AG04449 (cell line): ENCODE measurements around the gene SLC25A6.

ENCODE experiments used
- CTCF ChIA-PET: fragments of 350-600 bp; formaldehyde crosslinking; extraction: SDS; loops from one replicate; lab custom pipeline; 2021; ENCODE audit warnings: antibody characterized with exemption; lab: Yijun Ruan, JAX
- POLR2A ChIA-PET: fragments of 400-600, 350-600 bp; formaldehyde crosslinking; extraction: SDS; loops from one replicate; lab custom pipeline; 2020; ENCODE audit warnings: antibody characterized with exemption, inconsistent platforms; lab: Yijun Ruan, JAX
- DNase-seq: peaks from one replicate; pipeline ENCODE4 v3.0.0-alpha.2; 2010; ENCODE audit warnings: low read depth, low spot score
- H3K4me3 ChIP-seq: 2 replicates; pipeline ENCODE4 v1.5.1; 2011; ENCODE audit warnings: low read depth, mild to moderate bottlenecking, control low read depth, low read length
- CTCF ChIP-seq: IDR thresholded peaks from one replicate; pipeline ENCODE4 v1.5.1; 2011; ENCODE audit warnings: mild to moderate bottlenecking, moderate library complexity, low read length, control low read depth, inconsistent platforms; ENCODE audit not compliant: insufficient read depth; ENCODE audit errors: missing control alignments

SLC25A6 gene

GRCh38 chrX:1392376-1393068 lies 609 bp upstream of the SLC25A6 start:
- ChIA-PET POLR2A (no interaction called here), CTCF (no interaction called here)
- peak overlapping the region; percentile 79 for H3K4me3 ChIP-seq
- DNase-seq = no peak
- TF ChIP-seq CTCF = no peak

GRCh38 chrX:1391370-1391706 lies 575 bp downstream of the SLC25A6 start:
- TF ChIP-seq CTCF = no peak
- POLR2A ChIA-PET = no interaction called here
- no peak for DNase-seq

GRCh38 chrX:1390621-1391369 lies 1.1 kb downstream of the SLC25A6 start:
- ChIA-PET POLR2A (no interaction called here), CTCF (no interaction called here)
- DNase-seq = no peak
- H3K4me3 ChIP-seq = peak overlapping the region; percentile 100
- no peak for TF ChIP-seq CTCF

More at GRCh38 chrX:1391370-1391706, 575 bp downstream of the SLC25A6 start:
- CTCF ChIA-PET = no interaction called here
- H3K4me3 ChIP-seq = peak overlapping the region; percentile 100

GRCh38 chrX:1389993-1390285 lies 2.0 kb downstream of the SLC25A6 start:
- POLR2A ChIA-PET = no interaction called here
- TF ChIP-seq CTCF = no peak
- CTCF ChIA-PET = no interaction called here
- H3K4me3 ChIP-seq = no peak overlapping the region
- no peak for DNase-seq

GRCh38 chrX:1389181-1389992 lies 2.5 kb downstream of the SLC25A6 start:
- H3K4me3 ChIP-seq = no peak overlapping the region; the same call in 1 of the 2 replicates
- no peak for DNase-seq
- POLR2A ChIA-PET = no interaction called here

More at GRCh38 chrX:1389181-1389992, 2.5 kb downstream of the SLC25A6 start:
- CTCF ChIA-PET = no interaction called here
- no peak for TF ChIP-seq CTCF
